ENCODE measurements around the gene PLCXD3. TPM values are rescaled to one million over a fixed set of nuclear protein-coding genes. Genes with fewer than 3 reads are reported as not detected.

The PLCXD3 gene
- total RNA-seq, 1 experiment from 2014 or later = not detected

DNA sequence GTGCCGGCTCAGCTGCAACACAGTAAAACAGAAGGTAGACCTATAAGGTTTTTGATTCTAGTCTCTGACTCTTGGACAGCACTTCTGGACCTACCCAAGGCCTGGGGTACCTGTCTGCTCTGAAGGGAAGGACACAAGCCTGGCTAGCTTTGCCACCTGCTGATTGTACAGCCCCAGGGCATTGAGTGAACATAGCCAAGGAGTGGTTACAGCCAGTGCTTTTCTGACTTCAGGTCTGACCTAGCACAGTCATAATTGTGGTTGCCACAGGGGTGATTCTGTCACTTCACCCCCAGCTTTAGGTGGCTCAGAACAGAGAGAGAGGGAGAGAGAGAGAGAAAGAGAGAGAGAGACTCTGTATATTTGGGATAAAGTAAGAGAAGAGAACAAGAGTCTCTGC, 118.4 kb downstream of the PLCXD3 start:
- H3K27me3 ChIP-seq (replicated peaks) = no peaks in the 10 kb centered on the region
- no peak overlapping the region for H3K27ac ChIP-seq
- H3K36me3 ChIP-seq = no peaks in the 10 kb centered on the region
- H3K4me1 ChIP-seq (replicated peaks) = no peaks in the 10 kb centered on the region
- no peak overlapping the region for H3K4me3 ChIP-seq
- no peaks in the 10 kb centered on the region for H3K9me3 ChIP-seq (replicated peaks)
- DNase-seq (ENCODE audit: low read depth in 1 of 2, low spot score in 2 of 2) = no peak

DNA sequence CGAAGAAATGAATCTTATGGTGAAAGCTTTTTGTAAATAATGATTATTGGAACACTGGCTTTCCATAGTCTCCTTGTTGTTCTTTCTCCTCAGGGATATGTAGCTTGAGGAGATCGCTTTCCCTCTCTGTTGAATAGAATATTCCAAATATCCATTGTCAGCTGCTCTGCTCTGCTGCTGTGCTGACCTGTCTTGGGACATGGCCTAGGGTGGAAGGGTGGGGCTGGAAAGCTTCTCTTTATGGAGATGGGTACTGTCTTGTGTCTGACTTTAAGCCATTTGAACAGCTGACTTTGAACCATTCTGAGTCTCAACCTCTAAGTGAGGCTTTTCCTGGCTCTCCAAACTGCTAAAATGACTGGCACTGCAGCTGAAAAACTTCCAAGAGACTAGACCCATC, 135.8 kb downstream of the PLCXD3 start:
- no peaks in the 10 kb centered on the region for H3K4me1 ChIP-seq (replicated peaks)
- no peaks in the 10 kb centered on the region for H3K36me3 ChIP-seq
- no peaks in the 10 kb centered on the region for H3K9me3 ChIP-seq (replicated peaks)
- H3K4me3 ChIP-seq = no peak overlapping the region
- H3K27ac ChIP-seq = no peak overlapping the region
- H3K27me3 ChIP-seq (replicated peaks) = peaks cover 15% of the 10 kb centered on the region; the same call in 1 of the 2 replicates
- no peak for DNase-seq (ENCODE audit: low read depth in 1 of 2, low spot score in 2 of 2)

DNA sequence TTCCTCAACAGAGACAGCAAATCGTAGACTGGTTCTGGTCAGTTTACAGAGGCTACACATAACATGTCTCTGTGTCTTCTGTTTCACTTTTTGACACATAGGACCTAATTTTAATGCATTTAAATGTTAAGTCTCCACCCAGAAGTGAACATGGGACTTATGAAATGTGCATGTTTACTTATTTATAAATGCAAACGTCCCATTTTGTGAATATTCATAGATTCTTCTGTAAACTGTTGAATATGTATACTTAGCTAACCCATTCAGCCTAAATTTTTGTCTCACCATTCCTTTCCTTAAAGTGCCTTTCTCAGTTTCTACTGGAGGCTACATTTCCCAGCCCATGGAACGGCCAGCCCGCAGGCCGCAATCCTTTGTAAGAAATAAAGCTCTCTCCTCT, 137.2 kb downstream of the PLCXD3 start:
- Histone ChIP-seq H3K27ac (no peak overlapping the region), H3K27me3 (replicated peaks) (peaks cover 12% of the 10 kb centered on the region; the same call in 1 of the 2 replicates), H3K36me3 (no peaks in the 10 kb centered on the region), H3K4me1 (replicated peaks) (no peaks in the 10 kb centered on the region), H3K4me3 (no peak overlapping the region), H3K9me3 (replicated peaks) (no peaks in the 10 kb centered on the region)
- DNase-seq (ENCODE audit: low read depth in 1 of 2, low spot score in 2 of 2) = no peak

DNA sequence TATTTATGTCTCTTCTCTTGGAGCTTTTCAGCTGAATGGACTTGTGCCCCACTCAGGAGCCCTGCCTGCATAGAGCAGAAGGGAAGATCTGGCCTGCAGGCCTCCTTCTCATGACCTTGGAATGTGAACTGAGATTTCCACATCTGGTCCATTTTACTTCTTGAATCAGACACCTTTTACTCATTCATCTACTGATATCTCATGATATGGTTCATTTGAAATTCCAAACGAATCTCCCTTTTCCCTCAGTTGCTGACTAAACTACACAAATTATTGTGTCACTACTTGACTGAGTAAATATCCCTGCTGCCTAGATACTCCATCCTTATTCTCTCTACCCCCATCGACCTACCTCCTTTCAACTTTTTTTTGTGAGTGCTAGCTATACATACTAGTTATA, 138.7 kb downstream of the PLCXD3 start:
- Histone ChIP-seq H3K36me3 (no peaks in the 10 kb centered on the region), H3K27ac (no peak overlapping the region)
- DNase-seq (ENCODE audit: low read depth in 1 of 2, low spot score in 2 of 2) = no peak

GRCh38 chr5:41370482-41370881, 139.9 kb downstream of the PLCXD3 start:
- no peak overlapping the region for H3K27ac ChIP-seq

More for the DNA sequence above, 138.7 kb downstream of the PLCXD3 start:
- H3K4me3 ChIP-seq = no peak overlapping the region
- 0 out of 2 replicates have a peak, but pooled peaks cover 5% of the 10 kb centered on the region for H3K27me3 ChIP-seq (replicated peaks)
- H3K9me3 ChIP-seq (replicated peaks) = no peaks in the 10 kb centered on the region
- H3K4me1 ChIP-seq (replicated peaks) = no peaks in the 10 kb centered on the region

GRCh38 chr5:41369799-41370198, 140.6 kb downstream of the PLCXD3 start:
- Histone ChIP-seq H3K36me3 (no peaks in the 10 kb centered on the region), H3K4me3 (no peak overlapping the region), H3K4me1 (replicated peaks) (no peaks in the 10 kb centered on the region), H3K27ac (no peak overlapping the region), H3K9me3 (replicated peaks) (no peaks in the 10 kb centered on the region), H3K27me3 (replicated peaks) (0 out of 2 replicates have a peak, but pooled peaks cover 5% of the 10 kb centered on the region)
- no peak for DNase-seq (ENCODE audit: low read depth in 1 of 2, low spot score in 2 of 2)

More at GRCh38 chr5:41370482-41370881, 139.9 kb downstream of the PLCXD3 start:
- Histone ChIP-seq H3K4me1 (replicated peaks) (no peaks in the 10 kb centered on the region), H3K36me3 (no peaks in the 10 kb centered on the region), H3K9me3 (replicated peaks) (no peaks in the 10 kb centered on the region), H3K4me3 (no peak overlapping the region), H3K27me3 (replicated peaks) (0 out of 2 replicates have a peak, but pooled peaks cover 5% of the 10 kb centered on the region)
- no peak for DNase-seq (ENCODE audit: low read depth in 1 of 2, low spot score in 2 of 2)

DNA sequence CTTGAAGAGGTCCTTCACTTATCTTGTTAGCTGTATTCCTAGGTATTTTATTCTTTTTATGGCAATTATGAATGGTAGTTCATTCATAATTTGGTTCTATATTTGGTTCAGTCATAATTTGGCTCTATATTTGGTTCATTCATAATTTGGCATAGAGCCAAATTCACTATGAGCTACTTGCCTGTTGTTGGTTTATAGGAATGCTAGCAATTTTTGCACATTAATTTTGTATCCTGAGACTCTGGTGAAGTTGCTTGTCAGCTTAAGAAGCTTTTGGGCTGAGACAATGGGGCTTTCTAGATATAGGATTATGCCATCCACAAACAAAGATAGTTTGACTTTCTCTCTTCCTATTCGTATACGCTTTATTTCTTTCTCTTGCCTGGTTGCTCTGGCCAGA, 142.2 kb downstream of the PLCXD3 start:
- Histone ChIP-seq H3K9me3 (replicated peaks) (no peaks in the 10 kb centered on the region), H3K36me3 (no peaks in the 10 kb centered on the region), H3K4me3 (no peak overlapping the region), H3K27ac (no peak overlapping the region), H3K4me1 (replicated peaks) (no peaks in the 10 kb centered on the region), H3K27me3 (replicated peaks) (0 out of 2 replicates have a peak, but pooled peaks cover 5% of the 10 kb centered on the region)
- DNase-seq (ENCODE audit: low read depth in 1 of 2, low spot score in 2 of 2) = no peak

DNA sequence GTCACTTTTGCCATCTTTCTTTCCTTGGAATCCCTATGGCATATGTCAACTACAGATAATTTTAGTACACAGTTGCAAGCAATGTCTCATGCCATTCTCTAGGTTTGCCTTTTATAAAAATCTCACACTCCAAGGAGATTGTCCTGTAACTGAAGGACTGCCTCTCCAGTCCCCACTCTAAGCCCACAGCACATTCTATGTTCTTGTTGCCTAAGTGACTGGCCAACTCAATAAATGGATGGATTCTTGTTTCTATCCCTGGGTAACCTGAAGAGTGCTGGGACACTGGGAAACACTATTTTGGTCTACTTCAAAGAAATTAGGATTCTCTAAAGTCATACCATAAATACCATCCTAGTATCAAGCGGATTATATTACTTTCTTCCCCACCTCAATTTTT, 145.0 kb downstream of the PLCXD3 start:
- Histone ChIP-seq H3K27me3 (replicated peaks) (0 out of 2 replicates have a peak, but pooled peaks cover 2% of the 10 kb centered on the region), H3K27ac (no peak overlapping the region), H3K4me3 (no peak overlapping the region), H3K4me1 (replicated peaks) (no peaks in the 10 kb centered on the region), H3K36me3 (no peaks in the 10 kb centered on the region), H3K9me3 (replicated peaks) (no peaks in the 10 kb centered on the region)
- DNase-seq (ENCODE audit: low read depth in 1 of 2, low spot score in 2 of 2) = no peak

- Histone ChIP-seq H3K4me3 (no peak overlapping the region), H3K27me3 (replicated peaks) (no peaks in the 10 kb centered on the region), H3K27ac (no peak overlapping the region), H3K9me3 (replicated peaks) (no peaks in the 10 kb centered on the region), H3K36me3 (no peaks in the 10 kb centered on the region), H3K4me1 (replicated peaks) (no peaks in the 10 kb centered on the region)
- no peak for DNase-seq (ENCODE audit: low read depth in 1 of 2, low spot score in 2 of 2)
Measured at GRCh38 chr5:41364346-41364745, 146.1 kb downstream of the PLCXD3 start.

DNA sequence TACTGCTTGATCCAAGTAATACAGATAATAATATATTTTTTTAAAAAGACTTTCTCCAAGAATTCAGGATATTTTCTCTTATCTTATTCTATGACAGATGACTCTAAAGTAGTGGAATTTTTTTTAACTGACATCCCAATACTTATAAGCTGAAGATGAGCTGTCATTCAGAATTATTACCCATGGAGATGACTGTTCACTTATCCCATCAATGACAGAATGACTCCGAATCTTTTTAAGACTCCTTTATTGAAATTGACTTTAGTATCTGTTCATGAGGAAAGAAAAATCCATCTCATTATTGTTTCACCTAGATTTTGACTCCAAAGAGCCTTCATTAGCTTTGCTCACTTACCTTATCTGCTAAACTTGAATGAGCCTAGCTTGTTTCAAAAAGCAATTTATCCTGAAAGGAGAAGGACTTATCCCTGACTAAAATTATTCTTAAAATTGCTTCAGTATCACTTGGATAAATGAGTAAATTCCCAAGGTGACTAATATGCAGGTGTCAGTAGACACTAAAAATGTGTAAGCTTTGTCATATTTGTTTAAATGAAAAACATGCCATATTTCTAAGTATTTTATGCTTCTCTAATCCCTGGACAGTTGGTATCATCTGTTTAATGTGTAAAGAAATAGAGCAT, 146.9 kb downstream of the PLCXD3 start:
- Histone ChIP-seq H3K27ac (no peak overlapping the region), H3K4me3 (no peak overlapping the region), H3K4me1 (replicated peaks) (no peaks in the 10 kb centered on the region), H3K36me3 (no peaks in the 10 kb centered on the region), H3K9me3 (replicated peaks) (no peaks in the 10 kb centered on the region), H3K27me3 (replicated peaks) (no peaks in the 10 kb centered on the region)
- no peak for DNase-seq (ENCODE audit: low read depth in 1 of 2, low spot score in 2 of 2)

- no peak overlapping the region for H3K4me3 ChIP-seq
- H3K4me1 ChIP-seq (replicated peaks) = no peaks in the 10 kb centered on the region
- no peaks in the 10 kb centered on the region for H3K36me3 ChIP-seq
- no peaks in the 10 kb centered on the region for H3K27me3 ChIP-seq (replicated peaks)
- no peaks in the 10 kb centered on the region for H3K9me3 ChIP-seq (replicated peaks)
- no peak for DNase-seq (ENCODE audit: low read depth in 1 of 2, low spot score in 2 of 2)
- no peak overlapping the region for H3K27ac ChIP-seq
Measured at GRCh38 chr5:41356786-41357185, 153.6 kb downstream of the PLCXD3 start.

DNA sequence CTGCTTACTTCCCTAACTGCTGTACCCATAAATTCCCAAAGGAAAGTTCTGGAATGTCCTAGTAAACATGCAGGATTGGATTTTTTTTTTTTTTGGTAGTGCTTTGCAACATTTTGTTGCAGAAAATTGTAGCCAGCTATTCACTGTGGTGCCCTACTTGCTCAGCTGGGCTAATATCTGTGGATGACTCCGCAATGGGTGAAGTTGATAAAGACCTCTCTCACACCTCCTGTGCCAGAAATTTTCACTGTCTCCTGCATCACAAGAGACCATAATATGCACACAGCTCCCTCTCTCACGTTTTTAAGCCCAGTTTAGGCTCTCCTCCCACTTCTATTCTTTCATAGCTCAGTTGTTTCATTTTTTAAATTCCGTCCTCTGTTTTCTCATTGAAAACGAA, 160.6 kb downstream of the PLCXD3 start:
- no peaks in the 10 kb centered on the region for H3K36me3 ChIP-seq
- no peak overlapping the region for H3K4me3 ChIP-seq
- no peak for DNase-seq (ENCODE audit: low read depth in 1 of 2, low spot score in 2 of 2)
- no peak overlapping the region for H3K27ac ChIP-seq
- no peaks in the 10 kb centered on the region for H3K9me3 ChIP-seq (replicated peaks)
- no peaks in the 10 kb centered on the region for H3K4me1 ChIP-seq (replicated peaks)
- H3K27me3 ChIP-seq (replicated peaks) = 0 out of 2 replicates have a peak, but pooled peaks cover 10% of the 10 kb centered on the region

DNA sequence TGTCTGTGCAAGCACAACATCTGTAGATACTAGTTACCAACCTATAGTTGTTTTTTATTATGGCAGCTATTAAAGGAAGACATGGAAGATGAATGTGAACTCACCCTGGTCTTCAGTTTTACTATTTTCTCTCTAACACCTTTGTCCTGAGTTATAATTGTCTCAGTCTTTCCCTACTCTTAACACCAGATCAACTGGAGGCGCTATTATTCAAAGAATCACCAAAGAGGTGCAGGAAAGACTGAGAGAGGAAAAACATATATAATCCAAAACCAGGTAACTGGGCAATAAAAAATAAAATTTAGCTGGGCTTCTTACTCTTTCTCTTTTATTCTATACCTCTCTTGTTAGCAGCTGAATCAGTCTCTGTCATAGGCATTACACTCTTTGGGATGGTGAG, 162.8 kb downstream of the PLCXD3 start:
- no peak overlapping the region for H3K4me3 ChIP-seq
- DNase-seq (ENCODE audit: low read depth in 1 of 2, low spot score in 2 of 2) = no peak
- no peaks in the 10 kb centered on the region for H3K9me3 ChIP-seq (replicated peaks)
- H3K4me1 ChIP-seq (replicated peaks) = no peaks in the 10 kb centered on the region
- H3K27ac ChIP-seq = no peak overlapping the region
- H3K27me3 ChIP-seq (replicated peaks) = 0 out of 2 replicates have a peak, but pooled peaks cover 10% of the 10 kb centered on the region
- no peaks in the 10 kb centered on the region for H3K36me3 ChIP-seq

GRCh38 chr5:41346609-41347008, 163.8 kb downstream of the PLCXD3 start:
- H3K27me3 ChIP-seq (replicated peaks) = 0 out of 2 replicates have a peak, but pooled peaks cover 10% of the 10 kb centered on the region
- H3K4me3 ChIP-seq = no peak overlapping the region
- no peaks in the 10 kb centered on the region for H3K4me1 ChIP-seq (replicated peaks)
- DNase-seq (ENCODE audit: low read depth in 1 of 2, low spot score in 2 of 2) = no peak
- H3K27ac ChIP-seq = no peak overlapping the region
- H3K36me3 ChIP-seq = no peaks in the 10 kb centered on the region
- no peaks in the 10 kb centered on the region for H3K9me3 ChIP-seq (replicated peaks)

DNA sequence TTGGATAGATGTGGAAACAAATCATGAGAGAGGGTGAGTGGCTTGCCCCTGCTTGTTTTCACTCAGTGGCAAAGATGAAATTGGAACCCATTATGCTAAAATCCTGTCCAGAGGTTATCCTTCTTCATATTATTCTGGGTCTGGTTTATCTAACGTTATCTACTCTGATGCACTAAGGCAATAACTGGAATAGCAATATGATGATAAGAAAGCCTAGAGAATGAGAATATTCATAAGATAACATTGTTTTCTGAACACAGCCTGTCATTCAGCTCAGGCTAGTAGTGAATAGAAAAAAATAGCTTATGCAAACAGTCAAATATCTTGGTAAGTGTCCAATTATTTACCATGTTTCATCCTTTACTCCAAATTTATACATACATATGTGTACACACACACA, 165.1 kb downstream of the PLCXD3 start:
- H3K36me3 ChIP-seq = no peaks in the 10 kb centered on the region
- H3K9me3 ChIP-seq (replicated peaks) = no peaks in the 10 kb centered on the region
- no peaks in the 10 kb centered on the region for H3K4me1 ChIP-seq (replicated peaks)
- no peak overlapping the region for H3K27ac ChIP-seq
- no peak overlapping the region for H3K4me3 ChIP-seq
- H3K27me3 ChIP-seq (replicated peaks) = 0 out of 2 replicates have a peak, but pooled peaks cover 10% of the 10 kb centered on the region
- no peak for DNase-seq (ENCODE audit: low read depth in 1 of 2, low spot score in 2 of 2)

Data from SJSA1 (cell line).